Neutrophil (primary cell): ENCODE results near the gene GLRX3.

Source experiments
- H3K27ac ChIP-seq: fragments of 200-600 bp; sonication (generic); 2 replicates; pipeline ENCODE4 v1.5.1; 2016; ENCODE audit warnings: mild to moderate bottlenecking, moderate library complexity
- H3K27me3 ChIP-seq: fragments of 200-600 bp; sonication (generic); 2 replicates; pipeline ENCODE4 v1.6.0; 2016; ENCODE audit warnings: mild to moderate bottlenecking
- H3K36me3 ChIP-seq: fragments of 200-600 bp; sonication (generic); 2 replicates; pipeline ENCODE4 v1.5.1; 2017
- H3K4me1 ChIP-seq, 2 experiments: fragments of 200-600 bp in 1 of 2; sonication (generic) in 1 of 2; 1 replicate in 1 of 2; 2 replicates in 1 of 2; pipeline versions ENCODE4 v1.5.1 to v1.6.1; 2013 to 2016; ENCODE audit warnings: low read depth in 1 of 2, low read length in 1 of 2, mild to moderate bottlenecking in 1 of 2, moderate library complexity in 1 of 2; ENCODE audit not compliant: control insufficient read depth in 1 of 2, insufficient read depth in 1 of 2
- H3K4me3 ChIP-seq, 2 experiments: fragments of 200-600 bp in 1 of 2; sonication (generic) in 1 of 2; 1 replicate in 1 of 2; 2 replicates in 1 of 2; pipeline ENCODE4 v1.5.1; 2013 to 2016; ENCODE audit warnings: low read depth in 1 of 2, low read length in 1 of 2, mild to moderate bottlenecking in 1 of 2, moderate library complexity in 1 of 2
- H3K9me3 ChIP-seq: fragments of 200-600 bp; sonication (generic); 2 replicates; pipeline ENCODE4 v1.5.1; 2016
- CTCF ChIP-seq: fragments of 200-600 bp; sonication (generic); IDR thresholded peaks from 2 replicates; pipeline ENCODE4 v1.5.1; 2016; ENCODE audit warnings: antibody characterized with exemption

Gene GLRX3

GRCh38 chr10:130161331-130161730 is 25.1 kb downstream of the GLRX3 start:
- TF ChIP-seq CTCF = no peak
- H3K4me1 ChIP-seq = no peaks in the 10 kb centered on the region
- H3K4me3 ChIP-seq = no peak overlapping the region
- H3K27ac ChIP-seq = no peak overlapping the region
- H3K9me3 ChIP-seq = no peaks in the 10 kb centered on the region
- H3K27me3 ChIP-seq = no peaks in the 10 kb centered on the region
- H3K36me3 ChIP-seq = peaks cover 46% of the 10 kb centered on the region

GRCh38 chr10:130167193-130167592 is 31.0 kb downstream of the GLRX3 start:
- H3K27ac ChIP-seq = no peak overlapping the region

DNA sequence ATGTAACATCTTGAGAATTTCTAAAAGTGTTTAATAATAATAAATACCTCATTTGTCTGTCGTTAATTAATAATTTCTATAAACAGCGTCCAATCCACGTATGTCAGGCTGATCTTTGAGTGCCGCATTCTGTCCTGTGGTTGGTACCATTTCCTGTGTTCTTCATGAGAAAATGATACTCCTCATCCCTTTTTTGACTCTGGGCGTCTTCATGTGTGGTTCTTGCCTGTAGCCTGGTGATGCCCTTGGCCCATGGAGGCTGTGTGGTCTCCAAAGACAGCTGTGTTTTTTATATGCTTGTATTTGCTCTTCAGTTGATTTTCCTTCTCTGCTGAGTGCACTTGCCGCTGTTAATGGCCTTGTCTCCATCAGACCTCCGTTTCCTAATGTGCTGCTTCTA is 31.5 kb downstream of the GLRX3 start:
- Histone ChIP-seq H3K27me3 (no peaks in the 10 kb centered on the region), H3K4me3 (no peak overlapping the region), H3K4me1 (no peaks in the 10 kb centered on the region), H3K9me3 (no peaks in the 10 kb centered on the region), H3K27ac (no peak overlapping the region), H3K36me3 (peaks cover 53% of the 10 kb centered on the region)
- no peak for TF ChIP-seq CTCF

More at GRCh38 chr10:130167193-130167592, 31.0 kb downstream of the GLRX3 start:
- Histone ChIP-seq H3K4me1 (no peaks in the 10 kb centered on the region), H3K9me3 (no peaks in the 10 kb centered on the region), H3K27me3 (no peaks in the 10 kb centered on the region), H3K4me3 (no peak overlapping the region), H3K36me3 (peaks cover 59% of the 10 kb centered on the region)
- no peak for TF ChIP-seq CTCF

- H3K27me3 ChIP-seq = no peaks in the 10 kb centered on the region
- no peak for TF ChIP-seq CTCF
- no peak overlapping the region for H3K4me3 ChIP-seq
- H3K9me3 ChIP-seq = no peaks in the 10 kb centered on the region
- H3K36me3 ChIP-seq = peaks cover 40% of the 10 kb centered on the region
- no peak overlapping the region for H3K27ac ChIP-seq
- H3K4me1 ChIP-seq = no peaks in the 10 kb centered on the region
Measured at GRCh38 chr10:130169136-130169859, 33.1 kb downstream of the GLRX3 start.

GRCh38 chr10:130171196-130171595 is 35.0 kb downstream of the GLRX3 start:
- no peak for TF ChIP-seq CTCF

More at GRCh38 chr10:130171196-130171595, 35.0 kb downstream of the GLRX3 start:
- H3K27ac ChIP-seq = no peak overlapping the region
- peaks cover 46% of the 10 kb centered on the region for H3K36me3 ChIP-seq
- H3K4me1 ChIP-seq = no peaks in the 10 kb centered on the region
- H3K4me3 ChIP-seq = no peak overlapping the region
- no peaks in the 10 kb centered on the region for H3K9me3 ChIP-seq
- H3K27me3 ChIP-seq = no peaks in the 10 kb centered on the region
